H7 (cell line): ENCODE data around the gene ATP5IF1. TPM values are rescaled to one million over a fixed set of nuclear protein-coding genes. Genes with fewer than 3 reads are reported as not detected.

Source experiments
- DNase-seq: peaks from one replicate; pipeline ENCODE4 v3.0.0; 2012
- H3K27me3 ChIP-seq: 2 replicates; pipeline ENCODE4 v1.6.0; 2011; ENCODE audit warnings: mild to moderate bottlenecking, low read length; ENCODE audit not compliant: control insufficient read depth, insufficient read depth
- H3K36me3 ChIP-seq: replicated peaks from 2 replicates; pipeline ENCODE4 v1.5.1; 2011; ENCODE audit warnings: low read length; ENCODE audit not compliant: control insufficient read depth, insufficient read depth
- H3K4me3 ChIP-seq: 2 replicates; pipeline ENCODE4 v1.5.1; 2011; ENCODE audit warnings: low read depth, mild to moderate bottlenecking, control low read depth, low read length, moderate library complexity; ENCODE audit not compliant: insufficient read depth
- total RNA-seq: library from RNA; depleted of rRNA; stranded (reverse); fragments of >200 nt; shearing (Covaris generic); gene quantifications from 2 replicates; pipeline ENCODE4 v1.2.3, GENCODE V29; 2014; rRNA removed

The ATP5IF1 gene
- 211 and 240 TPM in 2 replicates for total RNA-seq

- DNase-seq: peak; percentile 99
- peak within 1 kb of the TSS; percentile 99 for H3K4me3 ChIP-seq
- H3K36me3 ChIP-seq: no peaks in the 10 kb centered on the region; the same call in 1 of the 2 replicates
- H3K27me3 ChIP-seq: no peaks in the 10 kb centered on the region
These were observed at the start of gene ATP5IF1 for GRCh38 chr1:28235755-28236655. Gene ATP5IF1, plus strand, starts transcription at chr1:28236124. Its CDS starts 60 bp downstream, at chr1:28236184.

GRCh38 chr1:28190337-28190979 lies 45.5 kb upstream of the ATP5IF1 start:
- Histone ChIP-seq H3K27me3 (no peaks in the 10 kb centered on the region), H3K4me3 (no peak overlapping the region), H3K36me3 (no peaks in the 10 kb centered on the region)
- no peak for DNase-seq

- no peak for DNase-seq
- Histone ChIP-seq H3K4me3 (no peak overlapping the region), H3K27me3 (no peaks in the 10 kb centered on the region), H3K36me3 (no peaks in the 10 kb centered on the region)
These were observed 44.8 kb upstream of the ATP5IF1 start for GRCh38 chr1:28190996-28191645.

- H3K4me3 ChIP-seq: no peak overlapping the region
- peaks cover 2% of the 10 kb centered on the region for H3K36me3 ChIP-seq
- no peaks in the 10 kb centered on the region for H3K27me3 ChIP-seq
- DNase-seq: peak; percentile 83
These were observed 42.2 kb upstream of the ATP5IF1 start for GRCh38 chr1:28193701-28194161.

- DNase-seq: no peak
- no peak overlapping the region for H3K4me3 ChIP-seq
- H3K36me3 ChIP-seq: peaks cover 2% of the 10 kb centered on the region
These were observed 41.4 kb upstream of the ATP5IF1 start for GRCh38 chr1:28194326-28195035.

GRCh38 chr1:28195780-28196179 lies 40.1 kb upstream of the ATP5IF1 start:
- peak; percentile 51 for DNase-seq

More at GRCh38 chr1:28194326-28195035, 41.4 kb upstream of the ATP5IF1 start:
- H3K27me3 ChIP-seq: no peaks in the 10 kb centered on the region

GRCh38 chr1:28196330-28196729 lies 39.6 kb upstream of the ATP5IF1 start:
- no peaks in the 10 kb centered on the region for H3K27me3 ChIP-seq
- DNase-seq: peak; percentile 59
- H3K4me3 ChIP-seq: no peak overlapping the region
- peaks cover 10% of the 10 kb centered on the region for H3K36me3 ChIP-seq

More at GRCh38 chr1:28195780-28196179, 40.1 kb upstream of the ATP5IF1 start:
- Histone ChIP-seq H3K36me3 (peaks cover 8% of the 10 kb centered on the region), H3K27me3 (no peaks in the 10 kb centered on the region), H3K4me3 (no peak overlapping the region)

GRCh38 chr1:28197682-28198415 lies 38.1 kb upstream of the ATP5IF1 start:
- DNase-seq: no peak
- no peaks in the 10 kb centered on the region for H3K27me3 ChIP-seq
- H3K36me3 ChIP-seq: peaks cover 11% of the 10 kb centered on the region
- H3K4me3 ChIP-seq: no peak overlapping the region

- no peak for DNase-seq
- peaks cover 15% of the 10 kb centered on the region for H3K36me3 ChIP-seq
- no peak overlapping the region for H3K4me3 ChIP-seq
- H3K27me3 ChIP-seq: no peaks in the 10 kb centered on the region
These were observed 36.3 kb upstream of the ATP5IF1 start for GRCh38 chr1:28199328-28200233.

- no peak for DNase-seq
- no peaks in the 10 kb centered on the region for H3K27me3 ChIP-seq
- no peak overlapping the region for H3K4me3 ChIP-seq
- peaks cover 16% of the 10 kb centered on the region for H3K36me3 ChIP-seq
These were observed 35.6 kb upstream of the ATP5IF1 start for GRCh38 chr1:28200234-28200873.

GRCh38 chr1:28205243-28205642 lies 30.7 kb upstream of the ATP5IF1 start:
- no peaks in the 10 kb centered on the region for H3K27me3 ChIP-seq
- H3K36me3 ChIP-seq: peaks cover 13% of the 10 kb centered on the region
- no peak for DNase-seq
- H3K4me3 ChIP-seq: no peak overlapping the region

GRCh38 chr1:28208818-28209441 lies 27.0 kb upstream of the ATP5IF1 start:
- Histone ChIP-seq H3K27me3 (no peaks in the 10 kb centered on the region), H3K36me3 (peaks cover 3% of the 10 kb centered on the region), H3K4me3 (no peak overlapping the region)

More at GRCh38 chr1:28208818-28209441, 27.0 kb upstream of the ATP5IF1 start:
- peak; percentile 57 for DNase-seq
